ENCODE data around the gene DENND10.
"Not testable (repeated sequence)": the region's sequence is repeated elsewhere in the genome, so short reads cannot be mapped to it uniquely, and the experiment has no call there.

DENND10 gene

GRCh38 chr10:119176166-119176565 lies 72.3 kb downstream of the DENND10 start:
- no peak for DNase-seq

GRCh38 chr10:119177708-119178371 lies 73.9 kb downstream of the DENND10 start:
- DNase-seq = peak; percentile 69

- peak; percentile 95 for DNase-seq
Observed at GRCh38 chr10:119178372-119179119, 74.6 kb downstream of the DENND10 start, which contains the start of gene PRDX3. Gene PRDX3, minus strand, starts transcription at chr10:119178812. Its CDS starts 22 bp downstream, at chr10:119178790.

- DNase-seq = not testable (repeated sequence)
Observed at GRCh38 chr10:119180850-119181400, 77.0 kb downstream of the DENND10 start.

GRCh38 chr10:119183664-119184412 lies 79.9 kb downstream of the DENND10 start:
- DNase-seq = no peak

Data from DMS53 (cell line).